Measurements from ENCODE around the gene LYRM4. TPM values are rescaled to one million over a fixed set of nuclear protein-coding genes. Genes with fewer than 3 reads are reported as not detected.

Gene LYRM4
- polyA plus RNA-seq, 1 donor (not counting 4 experiments of a cell fraction or from before 2014, with no cell fraction given), result 41.1 TPM

GRCh38 chr6:5108068-5108467 is 152.7 kb downstream of the LYRM4 start:
- Histone ChIP-seq H3K36me3 (ENCODE audit: control insufficient read depth in 2 of 2, extremely low read depth in 1 of 2, insufficient read depth in 2 of 2, low read length in 2 of 2) (no peaks in the 10 kb centered on the region), H3K4me3 (ENCODE audit: control insufficient read depth in 2 of 3, extremely low read depth in 1 of 3, insufficient read depth in 2 of 3, low read depth in 1 of 3, low read length in 3 of 3) (no peak overlapping the region), H4K20me1 (ENCODE audit: control insufficient read depth, extremely low read depth, insufficient read depth, low read length) (peaks cover 2% of the 10 kb centered on the region), H3K9me1 (ENCODE audit: control insufficient read depth, extremely low read depth, insufficient read depth, low read length) (peaks cover 4% of the 10 kb centered on the region), H3K27ac (ENCODE audit: control insufficient read depth, insufficient read depth, low read length) (no peak overlapping the region), H3K9me3 (ENCODE audit: control insufficient read depth, low read depth, low read length) (no peaks in the 10 kb centered on the region), H3K4me1 (ENCODE audit: control insufficient read depth, extremely low read depth, insufficient read depth, low read length) (peaks cover 14% of the 10 kb centered on the region), H3K9ac (ENCODE audit: control insufficient read depth, extremely low read depth, insufficient read depth, low read length) (no peak overlapping the region), H3K79me2 (ENCODE audit: control insufficient read depth, insufficient read depth, low read length) (no peaks in the 10 kb centered on the region), H3K4me2 (ENCODE audit: control insufficient read depth, extremely low read depth, insufficient read depth, low read depth, low read length) (no peak overlapping the region), H2AFZ (ENCODE audit: control insufficient read depth, low read length) (no peak overlapping the region), H3K27me3 (ENCODE audit: control insufficient read depth, extremely low read depth, insufficient read depth, low read length) (no peaks in the 10 kb centered on the region)
- FAIRE-seq (no peak), DNase-seq (ENCODE audit: low read depth, low spot score) (no peak)
- TF ChIP-seq EZH2 (IDR thresholded peaks at IDR 0.05; ENCODE audit: low read length) (no peak), CTCF (optimal IDR thresholded peaks at IDR 0.05 in 1 of 3, IDR thresholded peaks at IDR 0.05 in 1 of 3, conservative IDR thresholded peaks at IDR 0.05 in 1 of 3; ENCODE audit: extremely low read depth in 1 of 3, insufficient read depth in 2 of 3, low read length in 3 of 3) (no peak)
- dilution Hi-C loops (cut with MboI; ENCODE audit: extremely low pct_ligation_motif_present, low sequenced_read_pairs), result no loop called here

- H3K27me3 ChIP-seq (ENCODE audit: control insufficient read depth, extremely low read depth, insufficient read depth, low read length), result no peaks in the 10 kb centered on the region
- dilution Hi-C loops (cut with MboI; ENCODE audit: extremely low pct_ligation_motif_present, low sequenced_read_pairs), result no loop called here
- H3K4me1 ChIP-seq (ENCODE audit: control insufficient read depth, extremely low read depth, insufficient read depth, low read length), result peaks cover 7% of the 10 kb centered on the region
- DNase-seq (ENCODE audit: low read depth, low spot score) (no peak), FAIRE-seq (no peak)
- no peak overlapping the region for H3K4me2 ChIP-seq (ENCODE audit: control insufficient read depth, extremely low read depth, insufficient read depth, low read depth, low read length)
- H2AFZ ChIP-seq (ENCODE audit: control insufficient read depth, low read length), result no peak overlapping the region
- no peak overlapping the region for H3K27ac ChIP-seq (ENCODE audit: control insufficient read depth, insufficient read depth, low read length)
- H3K9ac ChIP-seq (ENCODE audit: control insufficient read depth, extremely low read depth, insufficient read depth, low read length), result no peak overlapping the region
- peaks cover 4% of the 10 kb centered on the region for H3K9me1 ChIP-seq (ENCODE audit: control insufficient read depth, extremely low read depth, insufficient read depth, low read length)
- no peak overlapping the region for H3K4me3 ChIP-seq (ENCODE audit: control insufficient read depth in 2 of 3, extremely low read depth in 1 of 3, insufficient read depth in 2 of 3, low read depth in 1 of 3, low read length in 3 of 3)
- no peaks in the 10 kb centered on the region for H3K79me2 ChIP-seq (ENCODE audit: control insufficient read depth, insufficient read depth, low read length)
- H4K20me1 ChIP-seq (ENCODE audit: control insufficient read depth, extremely low read depth, insufficient read depth, low read length), result peaks cover 2% of the 10 kb centered on the region
- no peaks in the 10 kb centered on the region for H3K36me3 ChIP-seq (ENCODE audit: control insufficient read depth in 2 of 2, extremely low read depth in 1 of 2, insufficient read depth in 2 of 2, low read length in 2 of 2)
- TF ChIP-seq CTCF (optimal IDR thresholded peaks at IDR 0.05 in 1 of 3, IDR thresholded peaks at IDR 0.05 in 1 of 3, conservative IDR thresholded peaks at IDR 0.05 in 1 of 3; ENCODE audit: extremely low read depth in 1 of 3, insufficient read depth in 2 of 3, low read length in 3 of 3), result no peak
- TF ChIP-seq EZH2 (IDR thresholded peaks at IDR 0.05; ENCODE audit: low read length), result no peak
- no peaks in the 10 kb centered on the region for H3K9me3 ChIP-seq (ENCODE audit: control insufficient read depth, low read depth, low read length)
These were observed 153.4 kb downstream of the LYRM4 start for GRCh38 chr6:5107341-5107740.
